Measurements from ENCODE around the gene SLC6A2.

SLC6A2 gene

GRCh38 chr16:55703003-55704001, 47.5 kb downstream of the SLC6A2 start:
- in situ Hi-C loops (cut with MboI; ENCODE audit: low sequenced_read_pairs) = loop anchor here (25.0 kb wide), 1 partner anchor 134 kb away; the partner anchor contains the start of gene CES1

GRCh38 chr16:55706739-55707384, 51.1 kb downstream of the SLC6A2 start:
- in situ Hi-C loops (cut with MboI; ENCODE audit: low sequenced_read_pairs) = loop anchor here (25.0 kb wide), 1 partner anchor 130 kb away; the partner anchor contains the start of gene CES1

- in situ Hi-C loops (cut with MboI; ENCODE audit: low sequenced_read_pairs) = loop anchor here (25.0 kb wide), 1 partner anchor 128 kb away; the partner anchor contains the start of gene CES1
These were observed 54.0 kb downstream of the SLC6A2 start for GRCh38 chr16:55709801-55710200.

GRCh38 chr16:55710466-55710865, 54.7 kb downstream of the SLC6A2 start:
- in situ Hi-C loops (cut with MboI; ENCODE audit: low sequenced_read_pairs) = loop anchor here (25.0 kb wide), 1 partner anchor 127 kb away; the partner anchor contains the start of gene CES1

- in situ Hi-C loops (cut with MboI; ENCODE audit: low sequenced_read_pairs) = loop anchor here (25.0 kb wide), 1 partner anchor 125 kb away; the partner anchor contains the start of gene CES1
These were observed 56.4 kb downstream of the SLC6A2 start for GRCh38 chr16:55711959-55712876.

GRCh38 chr16:55713103-55713502, 57.3 kb downstream of the SLC6A2 start:
- in situ Hi-C loops (cut with MboI; ENCODE audit: low sequenced_read_pairs) = loop anchor here (25.0 kb wide), 1 partner anchor 124 kb away; the partner anchor contains the start of gene CES1

- in situ Hi-C loops (cut with MboI; ENCODE audit: low sequenced_read_pairs) = loop anchor here (25.0 kb wide), 1 partner anchor 120 kb away; the partner anchor contains the start of gene CES1
These were observed 61.5 kb downstream of the SLC6A2 start for GRCh38 chr16:55717326-55717725.

GRCh38 chr16:55725055-55725777, 69.4 kb downstream of the SLC6A2 start:
- in situ Hi-C loops (cut with MboI; ENCODE audit: low sequenced_read_pairs) = no loop called here

GRCh38 chr16:55728797-55729196, 73.0 kb downstream of the SLC6A2 start:
- in situ Hi-C loops (cut with MboI; ENCODE audit: low sequenced_read_pairs) = no loop called here

GRCh38 chr16:55730115-55730514, 74.3 kb downstream of the SLC6A2 start:
- in situ Hi-C loops (cut with MboI; ENCODE audit: low sequenced_read_pairs) = no loop called here

- in situ Hi-C loops (cut with MboI; ENCODE audit: low sequenced_read_pairs) = no loop called here
These were observed 76.7 kb downstream of the SLC6A2 start for GRCh38 chr16:55732496-55732895.

GRCh38 chr16:55734665-55735064, 78.9 kb downstream of the SLC6A2 start:
- in situ Hi-C loops (cut with MboI; ENCODE audit: low sequenced_read_pairs) = no loop called here

GRCh38 chr16:55735120-55735781, 79.5 kb downstream of the SLC6A2 start:
- in situ Hi-C loops (cut with MboI; ENCODE audit: low sequenced_read_pairs) = no loop called here

GRCh38 chr16:55736671-55737070, 80.9 kb downstream of the SLC6A2 start:
- in situ Hi-C loops (cut with MboI; ENCODE audit: low sequenced_read_pairs) = no loop called here

- in situ Hi-C loops (cut with MboI; ENCODE audit: low sequenced_read_pairs) = no loop called here
These were observed 81.5 kb downstream of the SLC6A2 start for GRCh38 chr16:55737318-55737717.

- in situ Hi-C loops (cut with MboI; ENCODE audit: low sequenced_read_pairs) = no loop called here
These were observed 82.2 kb downstream of the SLC6A2 start for GRCh38 chr16:55737966-55738365.

- in situ Hi-C loops (cut with MboI; ENCODE audit: low sequenced_read_pairs) = no loop called here
These were observed 90.3 kb downstream of the SLC6A2 start for GRCh38 chr16:55746081-55746480.

GRCh38 chr16:55747785-55748184, 92.0 kb downstream of the SLC6A2 start:
- in situ Hi-C loops (cut with MboI; ENCODE audit: low sequenced_read_pairs) = no loop called here
